ENCODE data around the gene SLC9A9. TPM values are rescaled to one million over a fixed set of nuclear protein-coding genes. Genes with fewer than 3 reads are reported as not detected.

The SLC9A9 gene
- total RNA-seq, 1 experiment from 2014 or later: not detected

DNA sequence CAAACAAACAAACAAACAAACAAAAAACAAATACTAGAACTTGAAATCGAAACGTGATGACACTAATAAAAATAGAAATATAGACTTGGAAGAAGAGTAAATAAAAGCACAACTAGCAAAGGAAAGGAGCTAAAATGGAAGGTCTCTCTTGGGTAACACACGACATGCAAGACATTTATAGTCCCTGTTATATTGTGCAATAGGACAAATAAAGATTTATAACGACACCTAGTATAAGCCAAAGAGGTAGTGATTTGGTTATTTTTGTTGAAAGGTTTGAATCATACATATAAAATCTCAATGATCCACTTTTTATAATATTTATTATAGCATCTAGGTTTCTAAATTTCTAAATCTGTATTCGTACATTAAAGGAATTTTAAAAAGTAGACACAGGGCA, 379.1 kb downstream of the SLC9A9 start:
- Mint-ChIP-seq H3K27me3 (ENCODE audit: insufficient read depth, unreplicated experiment) (no peaks in the 10 kb centered on the region), H3K4me1 (ENCODE audit: low read depth, unreplicated experiment) (no peaks in the 10 kb centered on the region), H3K9me3 (ENCODE audit: unreplicated experiment) (no peaks in the 10 kb centered on the region), H3K27ac (ENCODE audit: unreplicated experiment) (no peak overlapping the region), H3K36me3 (ENCODE audit: insufficient read depth, unreplicated experiment) (no peaks in the 10 kb centered on the region), H3K4me3 (ENCODE audit: unreplicated experiment) (no peak overlapping the region)
- intact Hi-C loops (cut with micrococcal nuclease; ENCODE audit: unreplicated experiment): no loop called here
- no peaks in the 10 kb centered on the region for H3K4me1 ChIP-seq
- CTCF ChIA-PET: no interaction called here
- H3K27me3 ChIP-seq (replicated peaks; ENCODE audit: control insufficient read depth, insufficient read depth, low read length): no peaks in the 10 kb centered on the region
- H3K4me3 ChIP-seq (ENCODE audit: low read depth, low read length): no peak overlapping the region
- no peak for DNase-seq
- H3K9me3 ChIP-seq: no peaks in the 10 kb centered on the region
- POLR2A ChIA-PET: no interaction called here
- TF ChIP-seq, protein P1, sequence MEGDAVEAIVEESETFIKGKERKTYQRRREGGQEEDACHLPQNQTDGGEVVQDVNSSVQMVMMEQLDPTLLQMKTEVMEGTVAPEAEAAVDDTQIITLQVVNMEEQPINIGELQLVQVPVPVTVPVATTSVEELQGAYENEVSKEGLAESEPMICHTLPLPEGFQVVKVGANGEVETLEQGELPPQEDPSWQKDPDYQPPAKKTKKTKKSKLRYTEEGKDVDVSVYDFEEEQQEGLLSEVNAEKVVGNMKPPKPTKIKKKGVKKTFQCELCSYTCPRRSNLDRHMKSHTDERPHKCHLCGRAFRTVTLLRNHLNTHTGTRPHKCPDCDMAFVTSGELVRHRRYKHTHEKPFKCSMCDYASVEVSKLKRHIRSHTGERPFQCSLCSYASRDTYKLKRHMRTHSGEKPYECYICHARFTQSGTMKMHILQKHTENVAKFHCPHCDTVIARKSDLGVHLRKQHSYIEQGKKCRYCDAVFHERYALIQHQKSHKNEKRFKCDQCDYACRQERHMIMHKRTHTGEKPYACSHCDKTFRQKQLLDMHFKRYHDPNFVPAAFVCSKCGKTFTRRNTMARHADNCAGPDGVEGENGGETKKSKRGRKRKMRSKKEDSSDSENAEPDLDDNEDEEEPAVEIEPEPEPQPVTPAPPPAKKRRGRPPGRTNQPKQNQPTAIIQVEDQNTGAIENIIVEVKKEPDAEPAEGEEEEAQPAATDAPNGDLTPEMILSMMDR (IDR thresholded peaks at IDR 0.05; ENCODE audit: insufficient read depth in 1 of 2, low read depth in 1 of 2, low read length in 1 of 2, severe bottlenecking in 1 of 2, unreplicated experiment in 1 of 2): no peak
- BruUV-seq (replicated peaks): no TSS peak
- no peaks in the 10 kb centered on the region for H3K36me3 ChIP-seq (ENCODE audit: control insufficient read depth, insufficient read depth, low read length)

DNA sequence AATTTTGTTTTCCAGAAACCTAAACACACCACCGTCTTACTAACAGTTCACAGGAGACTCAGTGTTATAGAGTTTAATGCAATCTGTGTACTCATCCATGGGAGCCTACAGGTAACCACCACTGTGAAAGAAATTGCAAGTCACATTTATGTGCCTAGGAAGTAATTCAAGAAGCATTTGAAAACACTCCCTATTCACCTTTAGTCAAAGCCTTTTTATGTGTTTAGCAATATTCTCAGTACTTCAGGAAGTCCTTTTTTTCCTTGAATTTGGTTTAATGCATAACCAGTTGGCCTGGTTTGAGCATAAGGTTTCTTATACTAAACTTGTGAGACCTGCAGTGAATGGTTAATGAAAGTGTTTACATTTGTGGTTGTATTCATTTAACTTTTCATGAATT, 382.6 kb downstream of the SLC9A9 start:
- no peak overlapping the region for H3K27ac Mint-ChIP-seq (ENCODE audit: unreplicated experiment)
- no peaks in the 10 kb centered on the region for H3K27me3 Mint-ChIP-seq (ENCODE audit: insufficient read depth, unreplicated experiment)
- ChIA-PET CTCF (no interaction called here), POLR2A (no interaction called here)
- no peaks in the 10 kb centered on the region for H3K4me1 Mint-ChIP-seq (ENCODE audit: low read depth, unreplicated experiment)
- H3K9me3 Mint-ChIP-seq (ENCODE audit: unreplicated experiment): no peaks in the 10 kb centered on the region
- no TSS peak for BruUV-seq (replicated peaks)
- Histone ChIP-seq H3K9me3 (no peaks in the 10 kb centered on the region), H3K27me3 (replicated peaks; ENCODE audit: control insufficient read depth, insufficient read depth, low read length) (no peaks in the 10 kb centered on the region), H3K4me3 (ENCODE audit: low read depth, low read length) (no peak overlapping the region), H3K36me3 (ENCODE audit: control insufficient read depth, insufficient read depth, low read length) (no peaks in the 10 kb centered on the region), H3K4me1 (no peaks in the 10 kb centered on the region)
- no peak for DNase-seq
- H3K36me3 Mint-ChIP-seq (ENCODE audit: insufficient read depth, unreplicated experiment): no peaks in the 10 kb centered on the region
- H3K4me3 Mint-ChIP-seq (ENCODE audit: unreplicated experiment): no peak overlapping the region
- intact Hi-C loops (cut with micrococcal nuclease; ENCODE audit: unreplicated experiment): no loop called here
- TF ChIP-seq, protein P1 (IDR thresholded peaks at IDR 0.05; ENCODE audit: insufficient read depth in 1 of 2, low read depth in 1 of 2, low read length in 1 of 2, severe bottlenecking in 1 of 2, unreplicated experiment in 1 of 2): no peak

DNA sequence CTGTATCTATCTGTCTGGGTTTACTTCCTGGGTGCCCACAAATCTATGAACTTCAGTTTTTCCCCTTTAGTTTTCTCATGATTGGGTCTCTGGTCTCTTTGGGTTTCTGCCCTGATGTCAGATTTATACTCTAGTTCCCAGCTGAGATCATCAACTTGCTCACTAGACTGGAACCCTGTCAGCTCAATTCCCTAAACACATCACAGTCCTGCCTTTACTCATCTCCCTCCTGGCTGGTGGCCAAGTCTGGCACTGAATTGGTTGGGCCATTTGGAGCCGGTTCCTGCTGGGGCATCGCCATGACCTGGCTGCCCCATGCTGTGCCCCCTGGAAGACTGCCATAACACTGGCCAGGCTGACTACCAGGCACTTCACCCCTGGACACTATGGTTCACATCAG, 383.4 kb downstream of the SLC9A9 start:
- no peak overlapping the region for H3K27ac Mint-ChIP-seq (ENCODE audit: unreplicated experiment)

More for the DNA sequence above, 383.4 kb downstream of the SLC9A9 start:
- TF ChIP-seq, protein P1 (IDR thresholded peaks at IDR 0.05; ENCODE audit: insufficient read depth in 1 of 2, low read depth in 1 of 2, low read length in 1 of 2, severe bottlenecking in 1 of 2, unreplicated experiment in 1 of 2): no peak
- H3K4me3 Mint-ChIP-seq (ENCODE audit: unreplicated experiment): no peak overlapping the region
- H3K9me3 Mint-ChIP-seq (ENCODE audit: unreplicated experiment): no peaks in the 10 kb centered on the region
- H3K36me3 Mint-ChIP-seq (ENCODE audit: insufficient read depth, unreplicated experiment): no peaks in the 10 kb centered on the region
- no peaks in the 10 kb centered on the region for H3K4me1 Mint-ChIP-seq (ENCODE audit: low read depth, unreplicated experiment)
- no peaks in the 10 kb centered on the region for H3K27me3 ChIP-seq (replicated peaks; ENCODE audit: control insufficient read depth, insufficient read depth, low read length)
- H3K9me3 ChIP-seq: no peaks in the 10 kb centered on the region
- H3K36me3 ChIP-seq (ENCODE audit: control insufficient read depth, insufficient read depth, low read length): no peaks in the 10 kb centered on the region
- H3K4me3 ChIP-seq (ENCODE audit: low read depth, low read length): no peak overlapping the region
- no peak for DNase-seq
- BruUV-seq (replicated peaks): no TSS peak
- H3K4me1 ChIP-seq: no peaks in the 10 kb centered on the region
- POLR2A ChIA-PET: no interaction called here
- CTCF ChIA-PET: no interaction called here
- intact Hi-C loops (cut with micrococcal nuclease; ENCODE audit: unreplicated experiment): no loop called here
- H3K27me3 Mint-ChIP-seq (ENCODE audit: insufficient read depth, unreplicated experiment): peaks cover 2% of the 10 kb centered on the region
